Subcutaneous adipose tissue (tissue), 4 donors: ENCODE measurements around the gene AKAP6. TPM values are rescaled to one million over a fixed set of nuclear protein-coding genes. Genes with fewer than 3 reads are reported as not detected.

Source experiments
- total RNA-seq, 4 donors: library from RNA; depleted of rRNA; stranded (reverse); fragments of >200 nt; gene quantifications; one replicate each; pipeline ENCODE4 v1.1.0, GENCODE V29; 2016
- TF ChIP-seq, protein P1 (sequence below): fragments of 450-650 bp; IDR thresholded peaks from one replicate; pipeline ENCODE4 v1.5.1; 2016; ENCODE audit warnings: low read depth, mild to moderate bottlenecking, control low read depth, antibody characterized with exemption, moderate library complexity

AKAP6 gene
- total RNA-seq, 4 donors from 2014 or later: 0.65 to 6.5 (median 1.2) TPM

DNA sequence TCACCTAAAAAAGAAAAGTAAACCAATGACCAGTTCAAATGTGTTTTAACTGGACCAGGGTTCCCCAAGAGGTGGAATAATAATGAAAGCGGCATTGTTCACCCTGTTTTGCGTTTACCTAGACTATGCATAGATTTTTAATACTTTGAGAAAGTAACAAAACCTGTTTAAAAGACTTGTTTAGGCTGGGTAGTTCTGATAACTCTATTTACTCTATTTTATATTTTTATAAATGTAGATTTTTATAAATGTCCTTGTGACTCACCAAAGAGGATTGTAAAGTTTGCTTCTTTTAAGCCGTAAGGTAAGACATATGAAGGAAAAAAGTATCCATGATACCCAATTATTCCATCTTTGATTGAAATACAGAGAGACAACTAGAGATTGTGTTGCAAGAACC lies 321.6 kb downstream of the AKAP6 start:
- TF ChIP-seq, protein P1, sequence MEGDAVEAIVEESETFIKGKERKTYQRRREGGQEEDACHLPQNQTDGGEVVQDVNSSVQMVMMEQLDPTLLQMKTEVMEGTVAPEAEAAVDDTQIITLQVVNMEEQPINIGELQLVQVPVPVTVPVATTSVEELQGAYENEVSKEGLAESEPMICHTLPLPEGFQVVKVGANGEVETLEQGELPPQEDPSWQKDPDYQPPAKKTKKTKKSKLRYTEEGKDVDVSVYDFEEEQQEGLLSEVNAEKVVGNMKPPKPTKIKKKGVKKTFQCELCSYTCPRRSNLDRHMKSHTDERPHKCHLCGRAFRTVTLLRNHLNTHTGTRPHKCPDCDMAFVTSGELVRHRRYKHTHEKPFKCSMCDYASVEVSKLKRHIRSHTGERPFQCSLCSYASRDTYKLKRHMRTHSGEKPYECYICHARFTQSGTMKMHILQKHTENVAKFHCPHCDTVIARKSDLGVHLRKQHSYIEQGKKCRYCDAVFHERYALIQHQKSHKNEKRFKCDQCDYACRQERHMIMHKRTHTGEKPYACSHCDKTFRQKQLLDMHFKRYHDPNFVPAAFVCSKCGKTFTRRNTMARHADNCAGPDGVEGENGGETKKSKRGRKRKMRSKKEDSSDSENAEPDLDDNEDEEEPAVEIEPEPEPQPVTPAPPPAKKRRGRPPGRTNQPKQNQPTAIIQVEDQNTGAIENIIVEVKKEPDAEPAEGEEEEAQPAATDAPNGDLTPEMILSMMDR: no peak

DNA sequence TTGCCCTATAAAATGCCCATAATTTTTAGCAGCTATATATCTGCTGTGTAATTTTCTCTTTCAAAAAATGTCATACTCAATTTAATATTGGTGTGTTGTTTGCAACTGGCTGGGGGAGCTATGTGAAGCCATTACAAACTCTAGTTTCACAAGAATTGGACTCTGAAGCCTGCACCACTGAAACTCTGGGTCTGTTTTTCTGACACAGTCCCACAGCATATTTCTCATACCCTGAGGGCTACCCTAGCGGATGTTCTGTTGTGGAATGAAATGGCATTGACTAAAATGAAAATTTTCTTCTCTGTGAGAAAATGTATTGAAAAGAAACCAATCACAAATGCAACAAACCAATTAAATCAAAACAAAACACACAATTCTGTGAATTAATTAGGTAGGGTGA lies 325.0 kb downstream of the AKAP6 start:
- TF ChIP-seq, protein P1: no peak

GRCh38 chr14:32656601-32657000 lies 327.5 kb downstream of the AKAP6 start:
- TF ChIP-seq, protein P1: no peak

GRCh38 chr14:32657081-32657480 lies 328.0 kb downstream of the AKAP6 start:
- TF ChIP-seq, protein P1: no peak

DNA sequence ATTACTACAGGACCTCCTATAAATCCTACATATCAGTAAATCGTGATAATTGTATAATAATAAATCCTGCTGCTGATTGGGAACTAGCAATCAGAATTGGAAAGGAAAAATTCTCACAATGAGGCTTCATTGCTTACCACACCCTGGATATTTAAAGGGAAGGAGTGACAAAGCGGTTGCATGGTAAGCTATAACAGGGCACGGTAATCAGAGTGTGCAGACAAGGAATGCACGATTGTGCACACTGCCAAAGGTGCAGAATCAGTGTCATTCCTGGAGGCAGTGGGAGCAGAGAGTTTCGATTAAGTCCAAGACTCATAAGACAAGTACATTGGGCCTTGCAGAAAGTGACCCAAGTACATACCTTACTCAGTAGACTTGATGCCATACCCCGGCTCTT lies 332.1 kb downstream of the AKAP6 start:
- TF ChIP-seq, protein P1: no peak

GRCh38 chr14:32662211-32662610 lies 333.1 kb downstream of the AKAP6 start:
- TF ChIP-seq, protein P1: no peak

DNA sequence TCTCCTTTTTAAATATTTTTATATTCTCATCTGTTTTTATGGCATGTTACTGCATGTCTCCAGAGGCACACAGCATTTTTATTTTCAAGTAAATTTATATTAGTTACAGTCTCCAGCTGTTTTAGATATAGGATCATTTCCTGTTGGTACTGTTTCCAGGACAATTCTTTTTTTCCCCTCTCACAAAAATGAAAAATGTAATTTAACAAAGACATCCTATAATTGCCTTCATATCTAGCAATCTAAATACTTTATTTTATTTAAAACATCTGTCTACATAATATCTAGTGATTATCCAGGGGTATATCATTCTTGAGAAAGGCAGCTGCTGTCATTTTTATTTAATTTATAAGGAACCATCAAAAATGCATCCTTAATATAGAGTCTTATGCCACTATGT lies 337.2 kb downstream of the AKAP6 start:
- TF ChIP-seq, protein P1: no peak
